HL-60 (cell line): ENCODE measurements around the gene SDC1.

ENCODE experiments used
- DNase-seq, 2 experiments: peaks; one replicate each; pipeline ENCODE4 v3.0.0-alpha.2; 2010 to 2020; ENCODE audit warnings: low read depth in 1 of 2, low spot score in 1 of 2
- H3K27ac ChIP-seq: fragments of 250-450 bp; sonication (Bioruptor Pico); replicated peaks from 2 replicates; pipeline ENCODE4 v1.5.1; 2020; ENCODE audit warnings: mild to moderate bottlenecking, moderate library complexity
- H3K27me3 ChIP-seq: fragments of 250-450 bp; sonication (Bioruptor Pico); 2 replicates; pipeline ENCODE4 v1.5.1; 2021; ENCODE audit warnings: mild to moderate bottlenecking, moderate library complexity; ENCODE audit not compliant: insufficient read depth, poor library complexity, severe bottlenecking
- H3K4me3 ChIP-seq: replicated peaks from 2 replicates; pipeline ENCODE4 v1.5.1; 2011; ENCODE audit warnings: mild to moderate bottlenecking, control low read depth, low read length; ENCODE audit not compliant: insufficient read depth
- GABPA ChIP-seq: IDR thresholded peaks from 2 replicates; pipeline ENCODE4 v1.6.1; 2012; ENCODE audit warnings: low read depth
- POLR2AphosphoS5 ChIP-seq: IDR thresholded peaks from 2 replicates; pipeline ENCODE4 v1.6.1; 2012; ENCODE audit warnings: low read depth
- SPI1 ChIP-seq: IDR thresholded peaks from 2 replicates; pipeline ENCODE4 v1.6.1; 2012; ENCODE audit warnings: low read depth, mild to moderate bottlenecking, borderline replicate concordance
- TF ChIP-seq, protein P1 (sequence below): IDR thresholded peaks from one replicate; pipeline ENCODE4 v1.5.1; 2011; ENCODE audit warnings: low read length, control low read depth, inconsistent platforms; ENCODE audit not compliant: insufficient read depth
- TF ChIP-seq, protein P2 (sequence below): IDR thresholded peaks from 2 replicates; pipeline ENCODE4 v1.6.1; 2012; ENCODE audit warnings: low read depth; ENCODE audit not compliant: insufficient replicate concordance

Gene SDC1

DNA sequence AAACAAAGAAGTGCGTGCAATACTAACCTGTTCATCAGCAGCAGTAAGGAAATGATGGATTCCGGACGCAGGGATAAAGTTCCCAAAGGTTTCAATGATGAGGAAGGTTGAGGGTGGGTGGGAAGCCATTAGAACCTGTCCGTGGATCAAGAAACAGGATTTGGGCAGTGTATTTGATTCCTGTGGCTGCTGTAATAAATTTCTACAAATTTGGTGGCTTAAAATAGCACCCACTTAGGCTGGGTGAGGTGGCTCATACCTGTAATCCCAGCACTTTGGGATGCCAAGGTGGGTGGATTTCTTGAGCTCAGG, 5.1 kb upstream of the SDC1 start:
- H3K27ac ChIP-seq = no peak overlapping the region
- TF ChIP-seq POLR2AphosphoS5 (no peak), SPI1 (no peak), GABPA (no peak)
- TF ChIP-seq, protein P1, sequence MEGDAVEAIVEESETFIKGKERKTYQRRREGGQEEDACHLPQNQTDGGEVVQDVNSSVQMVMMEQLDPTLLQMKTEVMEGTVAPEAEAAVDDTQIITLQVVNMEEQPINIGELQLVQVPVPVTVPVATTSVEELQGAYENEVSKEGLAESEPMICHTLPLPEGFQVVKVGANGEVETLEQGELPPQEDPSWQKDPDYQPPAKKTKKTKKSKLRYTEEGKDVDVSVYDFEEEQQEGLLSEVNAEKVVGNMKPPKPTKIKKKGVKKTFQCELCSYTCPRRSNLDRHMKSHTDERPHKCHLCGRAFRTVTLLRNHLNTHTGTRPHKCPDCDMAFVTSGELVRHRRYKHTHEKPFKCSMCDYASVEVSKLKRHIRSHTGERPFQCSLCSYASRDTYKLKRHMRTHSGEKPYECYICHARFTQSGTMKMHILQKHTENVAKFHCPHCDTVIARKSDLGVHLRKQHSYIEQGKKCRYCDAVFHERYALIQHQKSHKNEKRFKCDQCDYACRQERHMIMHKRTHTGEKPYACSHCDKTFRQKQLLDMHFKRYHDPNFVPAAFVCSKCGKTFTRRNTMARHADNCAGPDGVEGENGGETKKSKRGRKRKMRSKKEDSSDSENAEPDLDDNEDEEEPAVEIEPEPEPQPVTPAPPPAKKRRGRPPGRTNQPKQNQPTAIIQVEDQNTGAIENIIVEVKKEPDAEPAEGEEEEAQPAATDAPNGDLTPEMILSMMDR = no peak
- TF ChIP-seq, protein P2, sequence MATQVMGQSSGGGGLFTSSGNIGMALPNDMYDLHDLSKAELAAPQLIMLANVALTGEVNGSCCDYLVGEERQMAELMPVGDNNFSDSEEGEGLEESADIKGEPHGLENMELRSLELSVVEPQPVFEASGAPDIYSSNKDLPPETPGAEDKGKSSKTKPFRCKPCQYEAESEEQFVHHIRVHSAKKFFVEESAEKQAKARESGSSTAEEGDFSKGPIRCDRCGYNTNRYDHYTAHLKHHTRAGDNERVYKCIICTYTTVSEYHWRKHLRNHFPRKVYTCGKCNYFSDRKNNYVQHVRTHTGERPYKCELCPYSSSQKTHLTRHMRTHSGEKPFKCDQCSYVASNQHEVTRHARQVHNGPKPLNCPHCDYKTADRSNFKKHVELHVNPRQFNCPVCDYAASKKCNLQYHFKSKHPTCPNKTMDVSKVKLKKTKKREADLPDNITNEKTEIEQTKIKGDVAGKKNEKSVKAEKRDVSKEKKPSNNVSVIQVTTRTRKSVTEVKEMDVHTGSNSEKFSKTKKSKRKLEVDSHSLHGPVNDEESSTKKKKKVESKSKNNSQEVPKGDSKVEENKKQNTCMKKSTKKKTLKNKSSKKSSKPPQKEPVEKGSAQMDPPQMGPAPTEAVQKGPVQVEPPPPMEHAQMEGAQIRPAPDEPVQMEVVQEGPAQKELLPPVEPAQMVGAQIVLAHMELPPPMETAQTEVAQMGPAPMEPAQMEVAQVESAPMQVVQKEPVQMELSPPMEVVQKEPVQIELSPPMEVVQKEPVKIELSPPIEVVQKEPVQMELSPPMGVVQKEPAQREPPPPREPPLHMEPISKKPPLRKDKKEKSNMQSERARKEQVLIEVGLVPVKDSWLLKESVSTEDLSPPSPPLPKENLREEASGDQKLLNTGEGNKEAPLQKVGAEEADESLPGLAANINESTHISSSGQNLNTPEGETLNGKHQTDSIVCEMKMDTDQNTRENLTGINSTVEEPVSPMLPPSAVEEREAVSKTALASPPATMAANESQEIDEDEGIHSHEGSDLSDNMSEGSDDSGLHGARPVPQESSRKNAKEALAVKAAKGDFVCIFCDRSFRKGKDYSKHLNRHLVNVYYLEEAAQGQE = no peak

DNA sequence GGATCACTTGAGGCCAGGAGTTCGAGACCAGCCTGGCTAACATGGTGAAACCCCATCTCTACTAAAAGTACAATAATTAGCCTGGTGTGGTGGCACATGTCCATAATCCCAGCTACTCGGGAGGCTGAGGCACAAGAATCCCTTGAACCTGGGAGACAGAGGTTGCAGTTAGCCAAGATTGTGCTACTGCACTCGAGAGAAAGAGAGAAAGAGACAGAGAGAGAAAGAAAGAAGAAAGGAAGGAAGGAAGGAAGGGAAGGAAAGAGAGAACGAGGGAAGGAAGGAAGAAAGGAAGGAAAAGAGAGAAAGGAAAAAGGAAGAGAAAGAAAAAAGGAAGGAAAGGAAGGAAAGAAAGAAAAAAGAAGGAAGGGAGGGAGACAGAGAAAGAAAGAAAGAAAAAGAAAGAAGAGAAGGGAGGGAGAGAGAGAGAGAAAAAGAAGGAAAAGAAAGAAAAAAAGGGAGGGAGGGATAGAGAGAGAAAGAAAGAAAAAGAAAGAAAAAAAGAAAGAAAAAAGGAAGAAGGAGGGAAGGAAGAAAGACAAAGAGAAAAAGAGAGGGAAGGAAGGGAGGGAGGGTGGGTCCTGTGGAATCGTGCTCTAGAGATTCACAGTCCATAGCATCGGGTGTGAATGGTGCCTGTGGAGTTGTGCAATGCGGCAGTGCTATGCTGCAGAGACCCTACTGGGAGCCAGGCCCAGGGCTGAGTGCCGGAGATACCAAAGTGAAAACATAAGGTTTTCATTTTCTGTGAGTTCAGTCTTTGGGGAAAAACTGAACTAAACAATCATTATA, 4.6 kb upstream of the SDC1 start:
- DNase-seq = no peak
- Histone ChIP-seq H3K27me3 (peaks cover 16% of the 10 kb centered on the region), H3K27ac (no peak overlapping the region), H3K4me3 (no peak overlapping the region)
- TF ChIP-seq POLR2AphosphoS5 (no peak), SPI1 (no peak), GABPA (no peak)
- TF ChIP-seq, protein P2 = no peak
- TF ChIP-seq, protein P1 = no peak

More for the DNA sequence above, 5.1 kb upstream of the SDC1 start:
- Histone ChIP-seq H3K27me3 (peaks cover 16% of the 10 kb centered on the region), H3K4me3 (no peak overlapping the region)
- no peak for DNase-seq

DNA sequence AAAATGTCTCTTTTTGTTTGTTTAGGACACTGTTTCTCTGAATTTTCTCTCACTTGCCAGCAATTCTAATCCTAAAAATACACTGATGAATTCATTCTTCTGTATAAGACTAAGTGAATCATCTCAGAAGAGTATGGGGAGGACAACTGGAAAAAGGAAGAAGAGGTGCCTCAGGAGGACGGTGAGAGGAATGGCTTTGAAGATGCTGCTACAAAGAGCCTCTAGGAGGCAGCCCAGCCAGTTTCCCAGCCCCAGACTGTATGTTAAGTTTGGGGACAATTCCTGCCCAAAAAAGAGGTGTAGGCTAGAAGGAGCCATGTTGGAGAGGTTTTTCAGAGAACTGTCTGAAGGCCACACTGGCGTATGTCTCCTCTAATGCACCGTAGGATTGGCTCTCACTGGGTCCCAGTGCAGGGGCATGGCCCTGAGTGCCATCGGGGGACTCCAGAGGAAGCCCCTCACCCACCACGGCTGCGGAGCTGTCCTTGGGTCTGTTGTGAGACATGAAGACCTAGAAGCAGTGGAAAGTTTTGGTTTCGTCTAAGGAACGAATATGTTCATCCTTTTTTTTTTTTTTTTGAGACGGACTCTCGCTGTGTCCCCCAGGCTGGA, 3.1 kb upstream of the SDC1 start:
- DNase-seq = no peak
- no peak for TF ChIP-seq POLR2AphosphoS5
- TF ChIP-seq SPI1 = no peak
- no peak for TF ChIP-seq GABPA
- TF ChIP-seq, protein P1 = no peak
- TF ChIP-seq, protein P2 = no peak

More for the DNA sequence above, 3.1 kb upstream of the SDC1 start:
- peaks cover 22% of the 10 kb centered on the region for H3K27me3 ChIP-seq
- no peak overlapping the region for H3K27ac ChIP-seq
- no peak overlapping the region for H3K4me3 ChIP-seq
